GM12892 (cell line): Measurements from ENCODE around the gene FAM186B.

Experiments used
- POLR2A ChIP-seq: IDR thresholded peaks from 2 replicates; pipeline ENCODE4 v1.6.1; 2011; ENCODE audit warnings: low read depth, low read length, control low read depth
- TAF1 ChIP-seq: IDR thresholded peaks from 2 replicates; pipeline ENCODE4 v1.6.1; 2011; ENCODE audit warnings: low read depth, mild to moderate bottlenecking, control low read depth, low read length, borderline replicate concordance

GRCh38 chr12:49609875-49610154 lies 4.4 kb upstream of the FAM186B start:
- no peak for TF ChIP-seq POLR2A
- no peak for TF ChIP-seq TAF1
